NCI-H1694 (cell line): ENCODE data around the gene TMEM60.
A peak's percentile ranks its signal among the peaks of the same experiment; 100 is the strongest.
"Not testable (repeated sequence)": the region's sequence is repeated elsewhere in the genome, so short reads cannot be mapped to it uniquely, and the experiment has no call there.

Experiments
- DNase-seq: peaks from one replicate; lab custom pipeline; 2025; lab: John Stamatoyannopoulos, UW

The TMEM60 gene

GRCh38 chr7:77798394-77799077 is at the start of gene TMEM60, which contains the start of gene PHTF2:
TMEM60 (minus strand) TSS chr7:77798434; CDS start chr7:77794373, 4,061 bp downstream.
PHTF2 (plus strand) TSS chr7:77798773.
- peak; percentile 100 for DNase-seq

- DNase-seq = no peak
These were observed 48.3 kb upstream of the TMEM60 start for GRCh38 chr7:77846317-77847092.

GRCh38 chr7:77843194-77843593 is 45.0 kb upstream of the TMEM60 start:
- DNase-seq = no peak

GRCh38 chr7:77839919-77840318 is 41.7 kb upstream of the TMEM60 start:
- no peak for DNase-seq

- DNase-seq = no peak
These were observed 40.8 kb upstream of the TMEM60 start for GRCh38 chr7:77838929-77839491.

- DNase-seq = no peak
These were observed 39.7 kb upstream of the TMEM60 start for GRCh38 chr7:77837966-77838365.

- no peak for DNase-seq
These were observed 39.0 kb upstream of the TMEM60 start for GRCh38 chr7:77837275-77837674.

- DNase-seq = not testable (repeated sequence)
These were observed 38.2 kb upstream of the TMEM60 start for GRCh38 chr7:77836425-77836824.

- no peak for DNase-seq
These were observed 34.9 kb upstream of the TMEM60 start for GRCh38 chr7:77833136-77833535.

GRCh38 chr7:77831953-77832352 is 33.7 kb upstream of the TMEM60 start:
- DNase-seq = no peak

GRCh38 chr7:77831481-77831880 is 33.2 kb upstream of the TMEM60 start:
- no peak for DNase-seq

- no peak for DNase-seq
These were observed 32.6 kb upstream of the TMEM60 start for GRCh38 chr7:77830649-77831355.

- no peak for DNase-seq
These were observed 29.8 kb upstream of the TMEM60 start for GRCh38 chr7:77827999-77828398.

GRCh38 chr7:77826300-77826699 is 28.1 kb upstream of the TMEM60 start:
- no peak for DNase-seq

GRCh38 chr7:77825131-77825530 is 26.9 kb upstream of the TMEM60 start:
- no peak for DNase-seq

GRCh38 chr7:77824636-77825035 is 26.4 kb upstream of the TMEM60 start:
- no peak for DNase-seq

GRCh38 chr7:77823787-77824186 is 25.6 kb upstream of the TMEM60 start:
- DNase-seq = no peak

GRCh38 chr7:77822269-77822668 is 24.0 kb upstream of the TMEM60 start:
- DNase-seq = no peak

- DNase-seq = no peak
These were observed 22.7 kb upstream of the TMEM60 start for GRCh38 chr7:77820967-77821366.

GRCh38 chr7:77819021-77819420 is 20.8 kb upstream of the TMEM60 start:
- no peak for DNase-seq

GRCh38 chr7:77813180-77813579 is 14.9 kb upstream of the TMEM60 start:
- DNase-seq = no peak

GRCh38 chr7:77812290-77812685 is 14.1 kb upstream of the TMEM60 start:
- no peak for DNase-seq
